Colonic mucosa (tissue), 4 donors: ENCODE data around the gene RRAGA. TPM values are rescaled to one million over a fixed set of nuclear protein-coding genes. Genes with fewer than 3 reads are reported as not detected.

ENCODE experiments used
- DNase-seq: peaks from one replicate; pipeline ENCODE4 v3.0.0-alpha.2; 2020
- H3K27ac ChIP-seq: fragments of 200-600 bp; one replicate; pipeline ENCODE4 v1.8.0; 2021
- H3K27me3 ChIP-seq: fragments of 200-600 bp; one replicate; pipeline ENCODE4 v1.8.0; 2021
- H3K36me3 ChIP-seq: fragments of 200-600 bp; one replicate; pipeline ENCODE4 v1.8.0; 2021
- H3K4me1 ChIP-seq: fragments of 200-600 bp; one replicate; pipeline ENCODE4 v1.8.0; 2021; ENCODE audit warnings: mild to moderate bottlenecking
- H3K4me3 ChIP-seq: fragments of 200-600 bp; one replicate; pipeline ENCODE4 v1.8.0; 2021
- H3K9ac ChIP-seq, 2 donors: one replicate each; pipeline ENCODE4 v1.7.0; 2013; ENCODE audit warnings: control low read depth in 2 of 2, low read depth in 2 of 2, low read length in 2 of 2
- H3K9me3 ChIP-seq: fragments of 200-600 bp; one replicate; pipeline ENCODE4 v1.8.0; 2021
- intact Hi-C: fragments of 100-400 bp; cut with DNase I; formaldehyde crosslinking; loops from one replicate; pipeline ENCODE4 v1.14.1; 2022
- total RNA-seq, 2 donors: library from RNA; stranded (reverse); fragmentation: NEBNext Ultra II Directional in 1 of 2; extraction: Animal tissue kit (Norgen Biotek cat#: 25700) in 1 of 2; gene quantifications; one replicate each; pipeline ENCODE4 v1.2.1, GENCODE V29; 2021
- TF ChIP-seq, protein P1 (sequence below): fragments of 200-600 bp; IDR thresholded peaks from one replicate; pipeline ENCODE4 v1.8.0; 2022; ENCODE audit warnings: antibody characterized with exemption, mild to moderate bottlenecking
- donor health status: healthy.
- donor health status: DM: no; HTN: no; CAD: no.
- donor health status: DM: no; HTN: no; CAD: no.

RRAGA gene
- total RNA-seq, 2 donors from 2014 or later: 66.2 to 71.2 TPM

GRCh38 chr9:19050637-19051591, 1.7 kb downstream of the RRAGA start:
- TF ChIP-seq, protein P1, sequence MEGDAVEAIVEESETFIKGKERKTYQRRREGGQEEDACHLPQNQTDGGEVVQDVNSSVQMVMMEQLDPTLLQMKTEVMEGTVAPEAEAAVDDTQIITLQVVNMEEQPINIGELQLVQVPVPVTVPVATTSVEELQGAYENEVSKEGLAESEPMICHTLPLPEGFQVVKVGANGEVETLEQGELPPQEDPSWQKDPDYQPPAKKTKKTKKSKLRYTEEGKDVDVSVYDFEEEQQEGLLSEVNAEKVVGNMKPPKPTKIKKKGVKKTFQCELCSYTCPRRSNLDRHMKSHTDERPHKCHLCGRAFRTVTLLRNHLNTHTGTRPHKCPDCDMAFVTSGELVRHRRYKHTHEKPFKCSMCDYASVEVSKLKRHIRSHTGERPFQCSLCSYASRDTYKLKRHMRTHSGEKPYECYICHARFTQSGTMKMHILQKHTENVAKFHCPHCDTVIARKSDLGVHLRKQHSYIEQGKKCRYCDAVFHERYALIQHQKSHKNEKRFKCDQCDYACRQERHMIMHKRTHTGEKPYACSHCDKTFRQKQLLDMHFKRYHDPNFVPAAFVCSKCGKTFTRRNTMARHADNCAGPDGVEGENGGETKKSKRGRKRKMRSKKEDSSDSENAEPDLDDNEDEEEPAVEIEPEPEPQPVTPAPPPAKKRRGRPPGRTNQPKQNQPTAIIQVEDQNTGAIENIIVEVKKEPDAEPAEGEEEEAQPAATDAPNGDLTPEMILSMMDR: no peak
- H3K4me1 ChIP-seq: peaks cover 16% of the 10 kb centered on the region
- H3K9me3 ChIP-seq: no peaks in the 10 kb centered on the region
- no peak for DNase-seq
- H3K36me3 ChIP-seq: no peaks in the 10 kb centered on the region
- H3K9ac ChIP-seq: peak overlapping the region in 1 of 2 donors; percentile 88
- intact Hi-C loops: loop anchor here (5.0 kb wide), 1 partner anchor 121 kb away; no protein-coding TSS in a partner anchor
- H3K27me3 ChIP-seq: no peaks in the 10 kb centered on the region
- peak overlapping the region; percentile 88 for H3K4me3 ChIP-seq
- no peak overlapping the region for H3K27ac ChIP-seq

DNA sequence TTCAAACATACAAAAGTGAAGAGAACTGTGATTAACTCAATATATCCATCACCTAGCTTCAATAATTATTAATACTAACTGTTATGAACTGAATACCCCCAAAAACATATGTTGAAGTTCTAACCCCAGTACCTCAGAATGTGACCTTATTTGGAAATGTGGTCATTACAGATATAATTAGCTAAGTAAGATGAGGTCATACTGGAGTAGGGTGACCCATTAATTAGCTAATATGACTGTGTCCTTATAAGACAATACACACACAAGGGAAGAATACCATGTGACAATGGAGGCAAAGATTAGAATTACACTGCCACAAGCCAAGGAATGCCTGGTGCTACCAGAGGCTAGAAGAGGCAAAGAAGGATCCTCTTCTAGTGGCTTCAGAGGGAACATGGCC, 7.8 kb downstream of the RRAGA start:
- Histone ChIP-seq H3K4me1 (no peaks in the 10 kb centered on the region), H3K27ac (no peak overlapping the region), H3K27me3 (no peaks in the 10 kb centered on the region), H3K36me3 (peaks cover 6% of the 10 kb centered on the region), H3K9me3 (no peaks in the 10 kb centered on the region), H3K4me3 (no peak overlapping the region), H3K9ac (no peak overlapping the region)
- TF ChIP-seq, protein P1: no peak
- intact Hi-C loops: no loop called here
- no peak for DNase-seq

GRCh38 chr9:19074229-19074628, 25.0 kb downstream of the RRAGA start:
- no peak for DNase-seq
- intact Hi-C loops: no loop called here
- Histone ChIP-seq H3K9ac (no peak overlapping the region), H3K4me3 (no peak overlapping the region), H3K36me3 (no peaks in the 10 kb centered on the region), H3K4me1 (no peaks in the 10 kb centered on the region), H3K9me3 (no peaks in the 10 kb centered on the region), H3K27me3 (no peaks in the 10 kb centered on the region), H3K27ac (no peak overlapping the region)
- TF ChIP-seq, protein P1: no peak

GRCh38 chr9:19074836-19075235, 25.6 kb downstream of the RRAGA start:
- Histone ChIP-seq H3K27me3 (no peaks in the 10 kb centered on the region), H3K9me3 (no peaks in the 10 kb centered on the region), H3K4me1 (no peaks in the 10 kb centered on the region), H3K27ac (no peak overlapping the region), H3K4me3 (no peak overlapping the region), H3K9ac (no peak overlapping the region), H3K36me3 (no peaks in the 10 kb centered on the region)
- DNase-seq: no peak
- intact Hi-C loops: no loop called here
- TF ChIP-seq, protein P1: no peak

DNA sequence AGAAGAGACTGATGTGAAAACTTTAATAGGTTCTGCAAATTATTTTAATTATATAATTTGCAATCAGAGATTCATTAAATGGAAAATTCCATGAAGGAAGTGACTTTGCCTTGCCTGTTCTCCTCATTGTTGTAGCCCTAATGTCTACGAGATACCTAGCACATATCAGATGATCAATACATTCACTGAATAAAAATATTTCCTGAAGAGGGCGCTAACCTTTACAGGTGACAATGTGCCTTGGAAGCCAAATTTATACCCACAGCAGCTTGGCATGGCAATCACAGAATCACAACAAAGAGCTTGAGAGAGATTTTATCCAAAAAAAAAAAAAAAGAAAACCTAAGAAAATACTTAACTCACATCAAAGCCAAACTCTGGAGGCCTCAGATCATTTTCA, 36.1 kb downstream of the RRAGA start:
- Histone ChIP-seq H3K4me1 (no peaks in the 10 kb centered on the region), H3K4me3 (no peak overlapping the region), H3K27me3 (no peaks in the 10 kb centered on the region), H3K27ac (no peak overlapping the region), H3K36me3 (no peaks in the 10 kb centered on the region), H3K9ac (no peak overlapping the region), H3K9me3 (no peaks in the 10 kb centered on the region)
- TF ChIP-seq, protein P1: peak; percentile 24
- DNase-seq: no peak
- intact Hi-C loops: loop anchor here (10.0 kb wide), 3 partner anchors 90 to 370 kb away; no protein-coding TSS in a partner anchor
